K562 (cell line): Measurements from ENCODE around the gene PRDM12. TPM values are rescaled to one million over a fixed set of nuclear protein-coding genes. Genes with fewer than 3 reads are reported as not detected.

ENCODE experiments used
- ARNT ChIP-seq, 2 experiments: fragments of 450-650 bp; IDR thresholded peaks; 2 replicates each; pipeline ENCODE4 v1.6.1; 2016; ENCODE audit warnings: mild to moderate bottlenecking in 1 of 2
- FIP1L1 ChIP-seq: fragments of 200-400 bp; formaldehyde crosslinking; IDR thresholded peaks from 2 replicates; pipeline ENCODE4 v1.6.1; 2018; ENCODE audit warnings: mild to moderate bottlenecking, low read depth, low read length; ENCODE audit not compliant: poor library complexity, severe bottlenecking
- FOSL1 ChIP-seq: fragments of 200-800 bp; sonication (Bioruptor generic); conservative IDR thresholded peaks from 2 replicates; pipeline ENCODE4 v1.6.1; 2016; ENCODE audit warnings: missing genetic modification characterization, missing compliant biosample characterization
- GATAD2B ChIP-seq: fragments of 450-650 bp; IDR thresholded peaks from 2 replicates; pipeline ENCODE4 v1.6.1; 2017; ENCODE audit warnings: mild to moderate bottlenecking, borderline replicate concordance
- GTF2E2 ChIP-seq: fragments of 200-800 bp; sonication (Bioruptor generic); IDR thresholded peaks from 2 replicates; pipeline ENCODE4 v1.6.1; 2016; ENCODE audit warnings: missing genetic modification characterization, missing compliant biosample characterization
- HMGN3 ChIP-seq: IDR thresholded peaks from 2 replicates; pipeline ENCODE4 v1.6.1; 2011; ENCODE audit warnings: borderline replicate concordance, low read depth, mild to moderate bottlenecking, mixed read lengths, low read length; ENCODE audit not compliant: insufficient read length; ENCODE audit errors: extremely low read depth
- KHSRP ChIP-seq: fragments of 450-650 bp; IDR thresholded peaks from 2 replicates; pipeline ENCODE4 v1.6.1; 2017
- KLF6 ChIP-seq: fragments of 250-450 bp; sonication (Bioruptor Pico); IDR thresholded peaks from 2 replicates; pipeline ENCODE4 v1.4.0; 2020; ENCODE audit warnings: mild to moderate bottlenecking, moderate library complexity, borderline replicate concordance
- MCM5 ChIP-seq: fragments of 450-650 bp; IDR thresholded peaks from 2 replicates; pipeline ENCODE4 v1.6.1; 2016; ENCODE audit warnings: low read depth
- MEIS2 ChIP-seq: fragments of 450-650 bp; IDR thresholded peaks from 2 replicates; pipeline ENCODE4 v1.6.1; 2014; ENCODE audit warnings: mild to moderate bottlenecking; ENCODE audit not compliant: partially characterized antibody
- NCOA1 ChIP-seq: fragments of 450-650 bp; IDR thresholded peaks from 2 replicates; pipeline ENCODE4 v1.6.1; 2016; ENCODE audit warnings: low read depth
- NCOA4 ChIP-seq: fragments of 450-650 bp; IDR thresholded peaks from 2 replicates; pipeline ENCODE4 v1.6.1; 2018; ENCODE audit warnings: mild to moderate bottlenecking; ENCODE audit not compliant: partially characterized antibody
- NEUROD1 ChIP-seq: fragments of 150-350 bp; IDR thresholded peaks from 2 replicates; pipeline ENCODE4 v1.6.1; 2014; ENCODE audit warnings: borderline replicate concordance, low read length, low read depth; ENCODE audit not compliant: partially characterized antibody
- NFRKB ChIP-seq: fragments of 450-650 bp; IDR thresholded peaks from 2 replicates; pipeline ENCODE4 v1.6.1; 2016; ENCODE audit warnings: low read depth
- NR2F6 ChIP-seq: fragments of 450-650 bp; formaldehyde crosslinking; IDR thresholded peaks from 2 replicates; pipeline ENCODE4 v1.4.0; 2020; ENCODE audit warnings: mild to moderate bottlenecking
- PTBP1 ChIP-seq: fragments of 200-400 bp; formaldehyde crosslinking; IDR thresholded peaks from 2 replicates; pipeline ENCODE4 v1.6.1; 2017; ENCODE audit warnings: low read depth, low read length
- PYGO2 ChIP-seq: fragments of 450-650 bp; IDR thresholded peaks from 2 replicates; pipeline ENCODE4 v1.6.1; 2016; ENCODE audit warnings: mild to moderate bottlenecking, missing genetic modification characterization, moderate library complexity, missing compliant biosample characterization
- SAP30 ChIP-seq: fragments of 200-600 bp; sonication (generic); IDR thresholded peaks from 2 replicates; pipeline ENCODE4 v1.6.1; 2012; ENCODE audit warnings: borderline replicate concordance, low read depth, mild to moderate bottlenecking, moderate library complexity, low read length, control low read depth, inconsistent platforms; ENCODE audit not compliant: insufficient read depth, poor library complexity, severe bottlenecking
- SPI1 ChIP-seq: IDR thresholded peaks from 2 replicates; pipeline ENCODE4 v1.6.1; 2011; ENCODE audit warnings: low read depth, low read length, control low read depth, borderline replicate concordance
- TAF7 ChIP-seq: fragments of 450-650 bp; IDR thresholded peaks from 2 replicates; pipeline ENCODE4 v1.6.1; 2016; ENCODE audit warnings: missing genetic modification characterization, missing compliant biosample characterization
- ZBTB12 ChIP-seq: fragments of 250-450 bp; sonication (Bioruptor Pico); IDR thresholded peaks from 2 replicates; pipeline ENCODE4 v1.4.0; 2020
- ZNF239 ChIP-seq: fragments of 250-450 bp; sonication (Bioruptor Pico); IDR thresholded peaks from 2 replicates; pipeline ENCODE4 v1.4.0; 2020; ENCODE audit warnings: mild to moderate bottlenecking
- ZNF316 ChIP-seq: fragments of 450-650 bp; IDR thresholded peaks from 2 replicates; pipeline ENCODE4 v1.6.1; 2016
- ZNF75A ChIP-seq: fragments of 450-650 bp; formaldehyde crosslinking; IDR thresholded peaks from 2 replicates; pipeline ENCODE4 v1.4.0; 2020; ENCODE audit warnings: mild to moderate bottlenecking
- polyA plus RNA-seq, 8 experiments: library from polyadenylated mRNA; depleted of rRNA in 4 of 8; stranded (reverse) in 5 of 8; unstranded in 3 of 8; fragments of >200 nt; fragmentation: Nextera tagmentation in 2 of 8; fragmentation: Illumina TruSeq in 1 of 8; extraction: Ambion mirVana in 2 of 8; extraction: Trizol in 1 of 8; gene quantifications; 2 replicates each; pipeline versions ENCODE4 v1.2.1 to v1.2.3, GENCODE V29; 2011 to 2014; ENCODE audit warnings: inconsistent platforms in 1 of 8, missing spikeins in 1 of 8
- total RNA-seq, 7 experiments: library from RNA; depleted of rRNA in 6 of 7; stranded (reverse); fragments of >200 nt in 6 of 7; fragmentation: Illumina TruSeq in 2 of 7; extraction: Trizol in 2 of 7; gene quantifications; 2 replicates each; pipeline versions ENCODE4 v1.2.1 to v1.2.3, GENCODE V29; 2011 to 2021; ENCODE audit warnings: low replicate concordance in 1 of 7
- TF ChIP-seq, protein P1 (sequence below): fragments of 150-350 bp; IDR thresholded peaks from 2 replicates; pipeline ENCODE4 v1.6.1; 2014; ENCODE audit warnings: low read depth, mild to moderate bottlenecking, low read length, borderline replicate concordance
- TF ChIP-seq, protein P2 (sequence below): fragments of 450-650 bp; IDR thresholded peaks from 2 replicates; pipeline ENCODE4 v1.6.1; 2016; ENCODE audit warnings: missing biosample characterization, missing genetic modification characterization

PRDM12 gene
- total and polyA plus RNA-seq, 9 of the 15 experiments (the other 6 are each of a cell fraction or from before 2014, with no cell fraction given): 0.04 to 0.22 (median 0.07) TPM; not detected in 3

DNA sequence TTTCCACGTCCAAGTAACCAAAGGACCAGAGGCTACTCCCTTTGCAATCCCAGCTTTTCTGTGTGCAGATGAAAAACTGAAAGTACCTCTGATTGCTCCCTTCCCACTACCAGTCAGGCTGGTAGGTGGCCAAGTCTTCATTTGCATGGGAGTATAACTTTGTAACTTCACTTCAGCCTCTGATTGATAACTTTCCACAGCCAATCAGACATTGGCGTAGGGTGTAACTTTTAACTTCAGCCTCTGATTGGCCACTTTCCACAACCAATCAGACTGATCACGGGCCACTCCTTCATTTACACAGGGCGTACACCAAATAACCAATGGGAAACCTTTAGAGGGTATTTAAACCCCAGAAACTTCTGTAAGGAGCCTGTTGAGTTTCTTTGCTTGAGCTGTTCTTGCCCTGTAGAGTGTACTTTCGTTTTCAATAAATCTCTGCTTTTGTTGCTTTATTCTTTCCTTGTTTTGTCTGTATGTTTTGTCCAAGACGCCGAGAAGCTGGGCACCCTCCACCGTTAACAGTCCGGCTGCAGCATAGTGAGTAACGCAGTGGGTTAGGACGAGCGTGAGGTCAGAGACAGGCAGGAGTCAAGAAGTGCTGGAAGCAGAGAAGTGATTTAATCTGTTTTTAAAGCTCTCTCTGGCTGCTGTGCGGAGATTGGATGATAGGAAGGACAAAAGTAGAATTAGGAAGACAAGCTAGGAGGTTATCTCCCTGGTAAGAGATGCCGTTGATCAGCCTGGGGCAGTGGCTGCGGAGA, 25.7 kb downstream of the PRDM12 start (continued):
- peak; percentile 46 for TF ChIP-seq NEUROD1
- TF ChIP-seq TAF7 (tag): no peak
- TF ChIP-seq PTBP1: no peak
- TF ChIP-seq PYGO2: no peak
- TF ChIP-seq, protein P1, sequence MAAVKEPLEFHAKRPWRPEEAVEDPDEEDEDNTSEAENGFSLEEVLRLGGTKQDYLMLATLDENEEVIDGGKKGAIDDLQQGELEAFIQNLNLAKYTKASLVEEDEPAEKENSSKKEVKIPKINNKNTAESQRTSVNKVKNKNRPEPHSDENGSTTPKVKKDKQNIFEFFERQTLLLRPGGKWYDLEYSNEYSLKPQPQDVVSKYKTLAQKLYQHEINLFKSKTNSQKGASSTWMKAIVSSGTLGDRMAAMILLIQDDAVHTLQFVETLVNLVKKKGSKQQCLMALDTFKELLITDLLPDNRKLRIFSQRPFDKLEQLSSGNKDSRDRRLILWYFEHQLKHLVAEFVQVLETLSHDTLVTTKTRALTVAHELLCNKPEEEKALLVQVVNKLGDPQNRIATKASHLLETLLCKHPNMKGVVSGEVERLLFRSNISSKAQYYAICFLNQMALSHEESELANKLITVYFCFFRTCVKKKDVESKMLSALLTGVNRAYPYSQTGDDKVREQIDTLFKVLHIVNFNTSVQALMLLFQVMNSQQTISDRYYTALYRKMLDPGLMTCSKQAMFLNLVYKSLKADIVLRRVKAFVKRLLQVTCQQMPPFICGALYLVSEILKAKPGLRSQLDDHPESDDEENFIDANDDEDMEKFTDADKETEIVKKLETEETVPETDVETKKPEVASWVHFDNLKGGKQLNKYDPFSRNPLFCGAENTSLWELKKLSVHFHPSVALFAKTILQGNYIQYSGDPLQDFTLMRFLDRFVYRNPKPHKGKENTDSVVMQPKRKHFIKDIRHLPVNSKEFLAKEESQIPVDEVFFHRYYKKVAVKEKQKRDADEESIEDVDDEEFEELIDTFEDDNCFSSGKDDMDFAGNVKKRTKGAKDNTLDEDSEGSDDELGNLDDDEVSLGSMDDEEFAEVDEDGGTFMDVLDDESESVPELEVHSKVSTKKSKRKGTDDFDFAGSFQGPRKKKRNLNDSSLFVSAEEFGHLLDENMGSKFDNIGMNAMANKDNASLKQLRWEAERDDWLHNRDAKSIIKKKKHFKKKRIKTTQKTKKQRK: no peak
- TF ChIP-seq HMGN3: no peak
- TF ChIP-seq GATAD2B: no peak
- peak; percentile 38 for TF ChIP-seq SAP30
- no peak for TF ChIP-seq ARNT (IDR thresholded peaks at IDR 0.05)
- TF ChIP-seq NCOA4: no peak
- TF ChIP-seq, protein P2, sequence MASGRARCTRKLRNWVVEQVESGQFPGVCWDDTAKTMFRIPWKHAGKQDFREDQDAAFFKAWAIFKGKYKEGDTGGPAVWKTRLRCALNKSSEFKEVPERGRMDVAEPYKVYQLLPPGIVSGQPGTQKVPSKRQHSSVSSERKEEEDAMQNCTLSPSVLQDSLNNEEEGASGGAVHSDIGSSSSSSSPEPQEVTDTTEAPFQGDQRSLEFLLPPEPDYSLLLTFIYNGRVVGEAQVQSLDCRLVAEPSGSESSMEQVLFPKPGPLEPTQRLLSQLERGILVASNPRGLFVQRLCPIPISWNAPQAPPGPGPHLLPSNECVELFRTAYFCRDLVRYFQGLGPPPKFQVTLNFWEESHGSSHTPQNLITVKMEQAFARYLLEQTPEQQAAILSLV (tag): no peak
- TF ChIP-seq KHSRP: no peak
- peak; percentile 92 for TF ChIP-seq MEIS2
- no peak for TF ChIP-seq KLF6 (CRISPR knock-in tag)
- TF ChIP-seq NFRKB: no peak
- TF ChIP-seq ZNF316: no peak
- TF ChIP-seq FOSL1: no peak
- no peak for TF ChIP-seq SPI1
- no peak for TF ChIP-seq GTF2E2
- no peak for TF ChIP-seq ZNF239 (CRISPR knock-in tag)
- no peak for TF ChIP-seq ZBTB12
- no peak for TF ChIP-seq FIP1L1
- TF ChIP-seq NR2F6 (CRISPR knock-in tag): no peak
- no peak for TF ChIP-seq NCOA1
- no peak for TF ChIP-seq MCM5
- no peak for TF ChIP-seq ZNF75A (CRISPR knock-in tag)
